Measurements from ENCODE around the gene PPM1H. TPM values are rescaled to one million over a fixed set of nuclear protein-coding genes. Genes with fewer than 3 reads are reported as not detected.

The PPM1H gene, protein sequence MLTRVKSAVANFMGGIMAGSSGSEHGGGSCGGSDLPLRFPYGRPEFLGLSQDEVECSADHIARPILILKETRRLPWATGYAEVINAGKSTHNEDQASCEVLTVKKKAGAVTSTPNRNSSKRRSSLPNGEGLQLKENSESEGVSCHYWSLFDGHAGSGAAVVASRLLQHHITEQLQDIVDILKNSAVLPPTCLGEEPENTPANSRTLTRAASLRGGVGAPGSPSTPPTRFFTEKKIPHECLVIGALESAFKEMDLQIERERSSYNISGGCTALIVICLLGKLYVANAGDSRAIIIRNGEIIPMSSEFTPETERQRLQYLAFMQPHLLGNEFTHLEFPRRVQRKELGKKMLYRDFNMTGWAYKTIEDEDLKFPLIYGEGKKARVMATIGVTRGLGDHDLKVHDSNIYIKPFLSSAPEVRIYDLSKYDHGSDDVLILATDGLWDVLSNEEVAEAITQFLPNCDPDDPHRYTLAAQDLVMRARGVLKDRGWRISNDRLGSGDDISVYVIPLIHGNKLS
- total RNA-seq = 0.86 and 2.3 TPM in 2 replicates

DNA sequence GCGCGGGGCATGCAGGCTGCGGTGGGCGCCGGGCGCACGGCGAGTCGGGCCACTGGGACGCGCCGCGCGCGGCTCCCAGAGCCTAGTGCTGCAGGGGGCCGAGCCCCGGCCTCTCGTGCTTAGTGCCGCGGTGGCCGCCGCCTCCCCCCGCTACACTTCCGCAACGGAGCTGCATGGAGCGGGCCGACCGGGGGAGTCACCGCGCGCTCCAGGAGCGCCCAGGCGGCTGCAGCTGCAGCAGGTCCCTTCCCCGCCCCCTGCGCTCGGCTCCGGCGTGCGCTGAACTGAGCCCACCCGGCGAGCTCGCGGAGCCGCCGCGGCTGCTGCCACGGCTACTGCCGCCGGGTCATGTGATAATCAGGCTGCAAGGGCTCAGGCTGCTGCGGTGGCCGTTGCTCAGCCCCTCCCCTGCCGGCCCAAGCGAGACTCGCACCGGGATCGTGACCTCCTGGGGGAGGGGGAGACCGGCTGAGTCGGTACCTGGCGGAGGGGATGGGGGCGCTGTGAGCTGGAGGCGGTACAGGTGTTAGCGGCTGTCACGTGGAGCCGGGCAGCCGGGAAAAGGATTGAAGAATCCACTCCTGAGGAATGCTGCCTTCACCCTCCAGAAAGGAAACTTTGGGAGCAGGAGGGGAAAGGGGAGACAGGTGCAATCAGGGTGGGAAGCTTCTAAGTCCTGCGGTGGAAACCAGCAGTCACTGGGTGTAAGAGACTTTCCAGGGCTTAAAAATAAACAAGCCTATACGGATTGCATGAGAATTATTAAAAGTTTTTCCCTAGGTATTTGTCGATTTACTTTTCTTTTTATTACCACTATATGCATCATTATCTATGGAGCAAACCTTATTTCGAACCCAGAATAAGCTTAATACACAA lies at the start of gene PPM1H:
Gene PPM1H, minus strand, starts transcription at position 352 of the 876 bp plus-strand sequence. CDS start 414 bp downstream, outside the sequence.
- peak within 1 kb of the TSS; percentile 62 for H3K4me3 ChIP-seq (ENCODE audit: low read depth, low read length)
- DNase-seq (ENCODE audit: low read depth) = peak; percentile 16
- TF ChIP-seq, protein P1, sequence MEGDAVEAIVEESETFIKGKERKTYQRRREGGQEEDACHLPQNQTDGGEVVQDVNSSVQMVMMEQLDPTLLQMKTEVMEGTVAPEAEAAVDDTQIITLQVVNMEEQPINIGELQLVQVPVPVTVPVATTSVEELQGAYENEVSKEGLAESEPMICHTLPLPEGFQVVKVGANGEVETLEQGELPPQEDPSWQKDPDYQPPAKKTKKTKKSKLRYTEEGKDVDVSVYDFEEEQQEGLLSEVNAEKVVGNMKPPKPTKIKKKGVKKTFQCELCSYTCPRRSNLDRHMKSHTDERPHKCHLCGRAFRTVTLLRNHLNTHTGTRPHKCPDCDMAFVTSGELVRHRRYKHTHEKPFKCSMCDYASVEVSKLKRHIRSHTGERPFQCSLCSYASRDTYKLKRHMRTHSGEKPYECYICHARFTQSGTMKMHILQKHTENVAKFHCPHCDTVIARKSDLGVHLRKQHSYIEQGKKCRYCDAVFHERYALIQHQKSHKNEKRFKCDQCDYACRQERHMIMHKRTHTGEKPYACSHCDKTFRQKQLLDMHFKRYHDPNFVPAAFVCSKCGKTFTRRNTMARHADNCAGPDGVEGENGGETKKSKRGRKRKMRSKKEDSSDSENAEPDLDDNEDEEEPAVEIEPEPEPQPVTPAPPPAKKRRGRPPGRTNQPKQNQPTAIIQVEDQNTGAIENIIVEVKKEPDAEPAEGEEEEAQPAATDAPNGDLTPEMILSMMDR (IDR thresholded peaks at IDR 0.05; ENCODE audit: insufficient read depth, low read depth, low read length) = peak; percentile 22

DNA sequence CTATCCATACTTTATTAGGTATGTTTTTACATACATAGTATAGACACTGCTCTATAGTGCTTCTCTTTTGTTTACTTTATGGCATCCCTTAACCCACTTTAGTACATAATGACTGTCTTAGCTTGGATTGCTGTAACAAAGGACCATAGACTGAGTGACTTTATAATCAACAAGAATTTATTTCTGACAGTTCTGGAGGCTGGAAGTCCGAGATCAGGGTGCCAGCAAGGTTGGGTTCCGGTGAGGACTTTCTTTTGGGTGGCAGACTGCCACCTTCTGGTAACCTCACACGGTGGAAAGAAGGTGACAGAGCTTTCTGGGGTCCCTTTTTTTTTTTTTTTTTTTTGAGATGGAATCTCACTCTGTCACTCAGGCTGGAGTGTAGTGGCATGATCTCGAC lies 48.6 kb upstream of the PPM1H start:
- H3K4me3 ChIP-seq (ENCODE audit: low read depth, low read length) = no peak overlapping the region
- TF ChIP-seq, protein P1 (IDR thresholded peaks at IDR 0.05; ENCODE audit: insufficient read depth, low read depth, low read length) = no peak

DNA sequence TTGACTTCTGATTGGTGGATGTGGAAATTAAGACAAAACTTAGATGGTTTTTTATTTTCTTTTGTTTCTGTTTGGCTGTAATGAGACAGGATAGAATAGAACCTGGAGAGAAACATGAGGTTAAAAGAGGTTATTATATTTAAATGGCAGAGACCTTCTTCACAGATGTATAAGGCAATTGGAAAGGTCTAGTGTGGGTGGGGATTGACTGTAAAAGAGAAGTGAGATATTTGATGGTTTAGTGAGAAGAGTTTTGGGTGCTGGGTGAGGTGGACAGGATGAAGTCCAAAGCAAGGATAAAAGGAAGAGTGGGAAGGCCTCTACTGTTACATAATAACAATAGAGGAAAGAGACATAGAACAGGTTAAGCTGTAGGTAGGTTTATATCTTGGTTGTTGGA lies 43.8 kb upstream of the PPM1H start:
- no peak for DNase-seq (ENCODE audit: low read depth)
- no peak overlapping the region for H3K4me3 ChIP-seq (ENCODE audit: low read depth, low read length)
- TF ChIP-seq, protein P1 (IDR thresholded peaks at IDR 0.05; ENCODE audit: insufficient read depth, low read depth, low read length) = no peak

More for the DNA sequence above, 48.6 kb upstream of the PPM1H start:
- no peak for DNase-seq (ENCODE audit: low read depth)

DNA sequence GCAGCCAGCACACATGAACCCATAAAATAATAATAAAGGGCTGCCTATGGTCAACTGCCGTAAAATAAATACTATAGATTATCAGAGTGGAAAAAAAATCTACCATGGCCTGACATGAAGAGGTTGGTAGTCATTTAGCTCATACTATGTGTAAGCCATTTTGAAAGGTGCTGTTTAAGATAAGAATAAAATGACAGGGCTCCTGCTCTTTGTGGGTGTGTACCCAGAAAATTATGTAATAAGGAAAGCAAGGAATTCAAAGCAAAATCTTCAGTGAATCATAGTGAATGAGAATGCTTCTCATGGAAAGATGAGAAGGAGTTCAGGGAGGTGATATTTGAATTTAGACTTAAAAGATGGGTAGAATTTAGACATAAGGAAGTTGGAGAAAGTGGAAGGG lies 42.9 kb upstream of the PPM1H start:
- TF ChIP-seq, protein P1 (IDR thresholded peaks at IDR 0.05; ENCODE audit: insufficient read depth, low read depth, low read length) = no peak
- no peak for DNase-seq (ENCODE audit: low read depth)
- no peak overlapping the region for H3K4me3 ChIP-seq (ENCODE audit: low read depth, low read length)

DNA sequence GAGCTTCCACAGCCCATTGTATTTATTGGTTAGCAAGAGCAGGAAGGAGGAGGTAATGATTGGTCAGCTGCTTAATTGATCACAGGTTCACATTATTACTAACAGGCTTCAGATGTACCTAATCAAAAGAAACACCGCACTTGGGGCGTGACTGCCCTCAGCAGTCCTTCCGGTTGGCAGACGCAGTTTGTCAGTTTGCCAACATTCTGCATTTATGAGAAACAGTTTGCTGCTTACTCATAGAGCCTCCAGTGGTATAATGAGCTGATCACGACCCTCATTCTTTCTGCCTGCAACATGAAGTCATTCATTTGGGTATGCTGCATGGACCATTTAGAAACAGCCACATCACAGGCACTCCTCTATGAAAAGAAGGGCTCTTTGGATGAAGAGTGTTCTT lies 42.5 kb upstream of the PPM1H start:
- TF ChIP-seq, protein P1 (IDR thresholded peaks at IDR 0.05; ENCODE audit: insufficient read depth, low read depth, low read length) = no peak

DNA sequence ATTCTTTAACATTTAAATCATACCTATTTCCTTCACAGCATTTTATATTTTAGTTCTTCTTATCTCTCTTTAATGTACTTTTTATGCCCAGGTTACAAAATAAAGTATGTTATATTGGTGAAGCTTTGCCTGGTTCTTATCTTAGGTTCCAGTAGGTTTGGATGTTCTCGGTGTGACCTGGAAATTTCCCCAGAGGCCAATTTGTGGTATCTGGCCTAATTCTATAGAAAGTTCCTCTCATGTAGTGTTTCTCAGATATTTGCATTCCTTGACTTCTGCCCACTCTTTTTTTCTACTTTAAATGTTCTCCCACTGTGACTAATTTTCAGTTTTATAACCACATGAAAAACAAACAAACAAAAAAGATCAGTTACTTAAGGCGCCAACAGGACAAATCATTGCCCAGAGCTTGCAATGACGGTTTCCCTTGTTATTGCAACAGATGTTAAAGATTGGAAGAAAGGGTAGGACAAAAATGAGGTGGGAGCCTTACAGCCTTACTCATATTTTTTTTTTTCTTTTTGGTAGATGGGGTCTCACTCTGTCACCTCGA lies 41.2 kb upstream of the PPM1H start:
- DNase-seq (ENCODE audit: low read depth) = no peak
- TF ChIP-seq, protein P1 (IDR thresholded peaks at IDR 0.05; ENCODE audit: insufficient read depth, low read depth, low read length) = no peak
- no peak overlapping the region for H3K4me3 ChIP-seq (ENCODE audit: low read depth, low read length)

More for the DNA sequence above, 42.5 kb upstream of the PPM1H start:
- DNase-seq (ENCODE audit: low read depth) = no peak
- H3K4me3 ChIP-seq (ENCODE audit: low read depth, low read length) = no peak overlapping the region
